Activated CD4-positive, alpha-beta T cell treated with anti-CD3 and anti-CD28 coated beads, Interleukin-2, amount 10 ng/mL, durations not matched to agents 7 days and 5 days (primary cell): Measurements from ENCODE around the gene ADRA2A. TPM values are rescaled to one million over a fixed set of nuclear protein-coding genes. Genes with fewer than 3 reads are reported as not detected.

ENCODE experiments used
- CTCF ChIA-PET: fragments of 350-600 bp; sonication (Branson Sonifier 250); formaldehyde crosslinking; loops from one replicate; lab custom pipeline; 2021; ENCODE audit warnings: antibody characterized with exemption; lab: Charles Lee
- POLR2A ChIA-PET: fragments of 350-600 bp; sonication (Branson Sonifier 250); formaldehyde crosslinking; loops from one replicate; lab custom pipeline; 2021; ENCODE audit warnings: antibody characterized with exemption; lab: Charles Lee
- DNase-seq: peaks from one replicate; pipeline ENCODE4 v3.0.0-alpha.2; 2020
- H3K27ac Mint-ChIP-seq: one replicate; pipeline ENCODE4 v1.8.0; 2021; ENCODE audit warnings: mild to moderate bottlenecking, moderate library complexity, mixed read lengths
- H3K27me3 Mint-ChIP-seq: one replicate; pipeline ENCODE4 v1.8.0; 2021; ENCODE audit warnings: mixed read lengths
- H3K36me3 Mint-ChIP-seq: one replicate; pipeline ENCODE4 v1.8.0; 2021; ENCODE audit warnings: low read depth, mixed read lengths
- H3K4me1 Mint-ChIP-seq: one replicate; pipeline ENCODE4 v1.8.0; 2021; ENCODE audit warnings: mixed read lengths
- H3K4me3 Mint-ChIP-seq: one replicate; pipeline ENCODE4 v1.8.0; 2021; ENCODE audit warnings: mild to moderate bottlenecking, moderate library complexity, mixed read lengths
- H3K9me3 Mint-ChIP-seq: one replicate; pipeline ENCODE4 v1.8.0; 2021; ENCODE audit warnings: mixed read lengths
- total RNA-seq, 2 experiments: library from RNA; stranded (reverse); gene quantifications; one replicate each; pipeline ENCODE4 v1.2.3, GENCODE V29; 2021

ADRA2A gene
- total RNA-seq, 2 experiments from 2014 or later = not detected

- ChIA-PET POLR2A (no interaction called here), CTCF (no interaction called here)
- Mint-ChIP-seq H3K36me3 (no peaks in the 10 kb centered on the region), H3K9me3 (peaks cover 2% of the 10 kb centered on the region), H3K4me1 (peaks cover 12% of the 10 kb centered on the region), H3K27ac (no peak overlapping the region), H3K27me3 (peaks cover 6% of the 10 kb centered on the region), H3K4me3 (no peak overlapping the region)
- DNase-seq = no peak
Measured at GRCh38 chr10:111117528-111118277, 40.9 kb downstream of the ADRA2A start.

- H3K27ac Mint-ChIP-seq = no peak overlapping the region
- no peak for DNase-seq
- CTCF ChIA-PET = no interaction called here
- H3K4me1 Mint-ChIP-seq = peaks cover 12% of the 10 kb centered on the region
- POLR2A ChIA-PET = no interaction called here
- H3K27me3 Mint-ChIP-seq = peaks cover 6% of the 10 kb centered on the region
- no peak overlapping the region for H3K4me3 Mint-ChIP-seq
- H3K9me3 Mint-ChIP-seq = peaks cover 2% of the 10 kb centered on the region
- H3K36me3 Mint-ChIP-seq = no peaks in the 10 kb centered on the region
Measured at GRCh38 chr10:111118758-111119157, 41.9 kb downstream of the ADRA2A start.

- peaks cover 6% of the 10 kb centered on the region for H3K27me3 Mint-ChIP-seq
- no peaks in the 10 kb centered on the region for H3K9me3 Mint-ChIP-seq
Measured at GRCh38 chr10:111119637-111120036, 42.8 kb downstream of the ADRA2A start.

GRCh38 chr10:111122127-111122526 lies 45.3 kb downstream of the ADRA2A start:
- Mint-ChIP-seq H3K4me3 (no peak overlapping the region), H3K9me3 (no peaks in the 10 kb centered on the region), H3K27me3 (peaks cover 6% of the 10 kb centered on the region), H3K36me3 (no peaks in the 10 kb centered on the region), H3K27ac (no peak overlapping the region), H3K4me1 (no peaks in the 10 kb centered on the region)
- CTCF ChIA-PET = no interaction called here
- DNase-seq = no peak
- POLR2A ChIA-PET = no interaction called here

More at GRCh38 chr10:111119637-111120036, 42.8 kb downstream of the ADRA2A start:
- H3K36me3 Mint-ChIP-seq = no peaks in the 10 kb centered on the region
- ChIA-PET POLR2A (no interaction called here), CTCF (no interaction called here)
- H3K4me3 Mint-ChIP-seq = no peak overlapping the region
- no peak overlapping the region for H3K27ac Mint-ChIP-seq
- no peak for DNase-seq
- peaks cover 3% of the 10 kb centered on the region for H3K4me1 Mint-ChIP-seq

- DNase-seq = no peak
- Mint-ChIP-seq H3K9me3 (no peaks in the 10 kb centered on the region), H3K27ac (no peak overlapping the region), H3K4me1 (no peaks in the 10 kb centered on the region), H3K27me3 (peaks cover 9% of the 10 kb centered on the region), H3K4me3 (no peak overlapping the region), H3K36me3 (no peaks in the 10 kb centered on the region)
- POLR2A ChIA-PET = no interaction called here
- CTCF ChIA-PET = no interaction called here
Measured at GRCh38 chr10:111123883-111124282, 47.1 kb downstream of the ADRA2A start.

GRCh38 chr10:111125102-111125501 lies 48.3 kb downstream of the ADRA2A start:
- CTCF ChIA-PET = interaction anchor here (0.8 kb wide), 1 partner anchor 11 kb away, joined by 3 read pairs; no protein-coding TSS in a partner anchor
- Mint-ChIP-seq H3K27ac (no peak overlapping the region), H3K27me3 (peaks cover 7% of the 10 kb centered on the region), H3K4me3 (no peak overlapping the region), H3K36me3 (no peaks in the 10 kb centered on the region), H3K9me3 (no peaks in the 10 kb centered on the region), H3K4me1 (no peaks in the 10 kb centered on the region)
- no peak for DNase-seq
- POLR2A ChIA-PET = no interaction called here

- no peaks in the 10 kb centered on the region for H3K36me3 Mint-ChIP-seq
- no peak overlapping the region for H3K4me3 Mint-ChIP-seq
- H3K27ac Mint-ChIP-seq = no peak overlapping the region
- DNase-seq = no peak
- no peaks in the 10 kb centered on the region for H3K9me3 Mint-ChIP-seq
- no peaks in the 10 kb centered on the region for H3K4me1 Mint-ChIP-seq
- H3K27me3 Mint-ChIP-seq = peaks cover 7% of the 10 kb centered on the region
- ChIA-PET POLR2A (no interaction called here), CTCF (no interaction called here)
Measured at GRCh38 chr10:111126077-111126476, 49.2 kb downstream of the ADRA2A start.

GRCh38 chr10:111127081-111127848 lies 50.4 kb downstream of the ADRA2A start:
- no peaks in the 10 kb centered on the region for H3K4me1 Mint-ChIP-seq
- peaks cover 6% of the 10 kb centered on the region for H3K27me3 Mint-ChIP-seq
- POLR2A ChIA-PET = no interaction called here
- H3K4me3 Mint-ChIP-seq = no peak overlapping the region
- no peaks in the 10 kb centered on the region for H3K9me3 Mint-ChIP-seq
- no peak for DNase-seq
- no peak overlapping the region for H3K27ac Mint-ChIP-seq
- CTCF ChIA-PET = interaction anchor here (0.5 kb wide), 1 partner anchor 1018 kb away, joined by 3 read pairs; no protein-coding TSS in a partner anchor
- H3K36me3 Mint-ChIP-seq = no peaks in the 10 kb centered on the region

- Mint-ChIP-seq H3K27me3 (peaks cover 18% of the 10 kb centered on the region), H3K4me1 (no peaks in the 10 kb centered on the region), H3K36me3 (no peaks in the 10 kb centered on the region), H3K27ac (no peak overlapping the region), H3K4me3 (no peak overlapping the region), H3K9me3 (no peaks in the 10 kb centered on the region)
- CTCF ChIA-PET = no interaction called here
- DNase-seq = no peak
- POLR2A ChIA-PET = no interaction called here
Measured at GRCh38 chr10:111128331-111129180, 51.7 kb downstream of the ADRA2A start.

- DNase-seq = no peak
- Mint-ChIP-seq H3K4me1 (no peaks in the 10 kb centered on the region), H3K27ac (no peak overlapping the region), H3K4me3 (no peak overlapping the region), H3K9me3 (no peaks in the 10 kb centered on the region), H3K36me3 (no peaks in the 10 kb centered on the region), H3K27me3 (peaks cover 25% of the 10 kb centered on the region)
- POLR2A ChIA-PET = no interaction called here
- CTCF ChIA-PET = no interaction called here
Measured at GRCh38 chr10:111129363-111129762, 52.5 kb downstream of the ADRA2A start.

GRCh38 chr10:111130471-111130870 lies 53.6 kb downstream of the ADRA2A start:
- H3K36me3 Mint-ChIP-seq = no peaks in the 10 kb centered on the region
- DNase-seq = no peak
- no peak overlapping the region for H3K4me3 Mint-ChIP-seq
- ChIA-PET CTCF (no interaction called here), POLR2A (no interaction called here)
- peaks cover 34% of the 10 kb centered on the region for H3K27me3 Mint-ChIP-seq
- no peak overlapping the region for H3K27ac Mint-ChIP-seq
- no peaks in the 10 kb centered on the region for H3K9me3 Mint-ChIP-seq
- H3K4me1 Mint-ChIP-seq = no peaks in the 10 kb centered on the region
